GM18505 (cell line): ENCODE results near the gene MICALL1.

Experiments
- ATAC-seq: cut with Tn5 transposase; IDR thresholded peaks from one replicate; pipeline ENCODE4 v1.9.1; 2021; ENCODE audit not compliant: unreplicated experiment
- POLR2A ChIP-seq: IDR thresholded peaks from 4 replicates; pipeline ENCODE4 v1.6.1; 2011; ENCODE audit warnings: borderline replicate concordance; ENCODE audit not compliant: insufficient read depth, insufficient read length; ENCODE audit errors: extremely low read depth

MICALL1 gene

DNA sequence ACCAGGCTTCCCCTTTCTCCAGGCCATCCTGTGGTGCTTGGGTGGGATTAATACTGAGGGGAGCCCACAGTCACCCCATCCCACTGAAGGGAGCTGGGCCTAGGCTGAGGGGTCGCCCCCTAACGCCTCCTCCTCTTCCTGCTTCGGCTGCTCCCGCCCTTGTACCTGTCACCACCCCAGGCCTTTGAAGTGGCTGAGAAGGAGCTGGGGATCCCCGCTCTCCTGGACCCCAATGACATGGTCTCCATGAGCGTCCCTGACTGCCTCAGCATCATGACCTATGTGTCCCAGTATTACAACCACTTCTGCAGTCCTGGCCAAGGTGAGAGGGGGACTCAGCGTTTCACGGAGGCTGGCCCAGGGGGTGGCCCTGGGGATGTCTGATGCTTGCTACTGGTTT lies 6.1 kb downstream of the MICALL1 start:
- ATAC-seq = no peak
- no peak for TF ChIP-seq POLR2A

DNA sequence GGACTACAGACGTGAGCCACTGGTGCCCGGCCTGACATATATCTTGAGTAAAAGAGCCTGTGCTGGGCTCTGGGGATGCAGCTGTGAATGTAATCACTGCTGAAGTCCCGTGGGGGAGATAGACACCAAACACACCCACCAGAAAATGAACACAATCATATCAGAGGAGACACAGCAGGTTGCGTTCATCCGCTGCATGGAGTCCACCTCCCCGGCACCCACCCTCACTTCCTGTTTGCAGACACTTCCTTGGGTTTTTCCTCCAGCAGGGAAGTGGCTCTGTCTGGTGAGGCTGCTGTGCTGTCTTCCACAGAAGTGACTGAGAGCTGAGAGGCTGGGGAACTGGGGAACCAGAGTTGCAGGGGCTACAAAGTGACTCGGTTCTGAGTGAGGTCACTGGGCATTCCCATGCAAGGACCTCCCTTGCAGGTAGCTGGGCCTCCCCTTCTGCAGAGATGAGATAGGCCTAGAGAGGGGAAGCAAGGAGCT lies 7.2 kb downstream of the MICALL1 start:
- TF ChIP-seq POLR2A = no peak
- no peak for ATAC-seq

DNA sequence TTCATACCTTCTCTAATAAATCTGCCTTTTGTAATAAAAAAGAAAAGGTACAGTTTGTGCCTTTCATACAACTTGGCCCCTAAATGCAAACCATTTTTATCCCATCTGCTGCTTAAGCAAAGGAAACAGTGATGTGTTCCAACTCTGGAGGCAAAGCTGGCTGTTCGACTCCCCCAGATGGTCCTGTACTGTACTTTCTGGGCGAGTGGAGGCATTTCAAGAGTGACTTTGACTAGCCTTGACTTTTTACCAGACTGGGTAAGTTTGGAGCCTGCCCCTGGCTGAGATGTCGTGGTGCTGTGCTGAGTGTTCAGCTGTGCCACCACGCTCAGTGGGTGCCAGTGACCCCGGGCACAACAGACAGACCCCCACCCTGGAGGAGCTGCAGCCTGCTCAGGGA lies 10.2 kb downstream of the MICALL1 start:
- ATAC-seq = no peak
- no peak for TF ChIP-seq POLR2A

DNA sequence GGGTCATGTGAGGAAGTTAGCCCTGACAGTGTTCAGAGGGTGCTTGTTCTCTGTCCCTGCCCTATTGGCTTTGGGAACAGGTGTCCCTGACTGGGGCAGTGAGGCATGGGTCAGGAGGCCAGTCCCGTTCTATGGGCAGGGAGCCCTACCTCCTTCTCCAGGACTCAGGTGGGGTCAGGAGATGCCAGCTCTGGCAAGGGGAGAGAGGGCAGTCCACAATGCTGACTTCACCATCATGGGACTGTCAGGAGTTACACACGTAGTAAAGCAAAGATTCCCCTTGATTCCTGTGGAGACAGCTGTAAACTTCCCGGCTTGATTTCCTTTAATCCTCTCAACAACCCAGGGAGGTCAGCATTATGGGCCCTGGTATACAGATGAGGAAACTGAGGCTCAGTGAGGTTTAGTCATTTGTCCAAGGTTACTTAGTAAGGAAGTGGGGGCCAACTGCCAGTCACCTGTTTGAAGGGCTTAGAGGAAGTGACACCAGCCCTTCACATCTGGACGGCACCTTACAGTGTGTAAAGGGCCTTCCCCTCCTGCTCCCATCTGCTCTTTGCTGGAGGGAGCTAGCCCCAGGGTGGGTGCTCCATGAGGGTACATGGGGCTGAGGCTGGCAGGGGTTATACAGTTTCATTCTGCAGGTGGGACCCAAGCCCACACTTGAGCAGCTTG lies 11.9 kb downstream of the MICALL1 start:
- ATAC-seq = no peak
- no peak for TF ChIP-seq POLR2A

DNA sequence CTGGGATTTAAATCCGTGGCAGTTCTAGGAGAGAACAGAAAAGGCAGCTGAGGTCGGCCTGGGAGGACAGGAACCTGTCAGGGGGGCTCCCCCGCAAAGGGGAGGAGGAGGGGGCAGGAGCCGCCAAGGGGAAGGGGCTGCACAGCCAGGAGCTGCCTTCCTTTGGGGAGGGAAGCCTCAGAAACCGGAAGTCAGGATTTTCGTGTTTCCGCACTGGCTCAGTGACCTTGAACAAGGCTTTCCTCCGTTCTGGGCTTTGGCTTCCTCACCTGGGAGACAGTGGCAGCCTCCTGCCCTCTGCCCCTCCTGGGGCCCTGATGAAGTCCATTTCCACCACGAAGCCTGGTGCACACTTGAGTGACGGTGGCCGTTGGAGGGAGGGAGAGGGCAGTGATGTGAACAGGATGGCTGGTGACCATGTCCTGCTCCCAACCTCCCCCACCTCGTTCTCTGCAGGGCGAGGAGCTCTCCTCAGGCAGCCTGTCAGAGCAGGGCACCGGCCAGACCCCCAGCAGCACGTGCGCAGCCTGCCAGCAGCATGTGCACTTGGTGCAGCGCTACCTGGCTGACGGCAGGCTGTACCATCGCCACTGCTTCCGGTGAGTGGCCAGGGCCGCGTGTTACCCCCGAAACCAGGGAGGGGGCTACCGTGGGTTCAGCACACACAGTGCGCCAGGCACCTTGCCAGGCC lies 12.6 kb downstream of the MICALL1 start:
- ATAC-seq = no peak
- TF ChIP-seq POLR2A = no peak

DNA sequence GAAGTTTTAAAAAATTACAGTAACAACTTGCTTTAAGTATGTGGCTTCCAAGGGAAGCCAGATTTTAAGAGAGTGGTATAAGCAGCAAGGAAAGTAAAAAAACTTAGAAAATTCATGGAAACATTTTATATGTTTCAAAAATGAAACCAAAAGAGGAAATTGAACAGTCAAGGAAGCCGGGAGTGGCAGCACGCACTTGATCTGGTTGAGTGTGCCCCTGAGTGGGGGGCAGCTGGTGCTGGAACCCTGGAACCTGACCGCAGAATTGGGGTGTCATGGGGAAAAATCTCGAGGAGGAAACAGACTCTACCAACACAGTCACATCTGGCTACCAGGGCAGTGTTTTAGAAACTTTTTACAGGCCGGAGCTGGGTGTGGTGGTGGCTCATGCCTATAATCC lies 14.0 kb downstream of the MICALL1 start:
- ATAC-seq = no peak
- TF ChIP-seq POLR2A = no peak

DNA sequence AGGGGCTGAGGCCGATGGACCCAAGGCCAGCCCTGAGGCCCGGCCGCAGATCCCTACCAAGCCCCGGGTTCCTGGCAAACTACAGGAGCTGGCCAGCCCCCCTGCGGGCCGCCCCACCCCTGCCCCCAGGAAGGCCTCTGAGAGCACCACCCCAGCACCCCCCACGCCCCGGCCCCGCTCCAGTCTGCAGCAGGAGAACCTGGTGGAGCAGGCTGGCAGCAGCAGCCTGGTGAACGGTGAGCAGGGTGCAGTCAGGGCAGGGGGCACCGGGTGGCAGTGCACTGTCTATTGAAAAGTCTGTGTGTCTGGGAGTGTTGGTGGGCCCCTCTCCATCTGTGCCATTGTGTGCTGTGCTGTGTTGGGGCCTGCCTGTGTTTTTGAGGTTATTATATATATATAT lies 16.1 kb downstream of the MICALL1 start:
- no peak for ATAC-seq
- TF ChIP-seq POLR2A = no peak

DNA sequence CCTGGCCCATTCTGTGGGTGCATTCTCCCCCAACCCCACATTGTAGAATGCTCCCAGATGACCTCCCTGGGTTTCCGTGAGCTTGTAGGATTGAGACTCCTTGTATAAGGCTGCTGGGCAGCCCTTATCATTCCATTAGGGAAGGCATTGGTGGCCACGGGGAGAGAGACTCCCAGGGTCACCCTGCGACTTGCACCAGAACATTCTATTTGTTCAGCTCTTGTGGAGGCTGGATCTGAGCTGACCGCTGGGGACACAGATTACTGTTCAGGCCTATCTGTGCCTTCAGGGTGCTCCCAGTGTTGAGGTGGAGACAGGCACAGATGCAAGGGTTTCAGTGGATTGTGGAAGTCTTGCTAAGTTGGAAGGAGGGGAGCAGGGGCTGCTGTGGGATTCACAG lies 17.8 kb downstream of the MICALL1 start:
- no peak for TF ChIP-seq POLR2A
- ATAC-seq = no peak

DNA sequence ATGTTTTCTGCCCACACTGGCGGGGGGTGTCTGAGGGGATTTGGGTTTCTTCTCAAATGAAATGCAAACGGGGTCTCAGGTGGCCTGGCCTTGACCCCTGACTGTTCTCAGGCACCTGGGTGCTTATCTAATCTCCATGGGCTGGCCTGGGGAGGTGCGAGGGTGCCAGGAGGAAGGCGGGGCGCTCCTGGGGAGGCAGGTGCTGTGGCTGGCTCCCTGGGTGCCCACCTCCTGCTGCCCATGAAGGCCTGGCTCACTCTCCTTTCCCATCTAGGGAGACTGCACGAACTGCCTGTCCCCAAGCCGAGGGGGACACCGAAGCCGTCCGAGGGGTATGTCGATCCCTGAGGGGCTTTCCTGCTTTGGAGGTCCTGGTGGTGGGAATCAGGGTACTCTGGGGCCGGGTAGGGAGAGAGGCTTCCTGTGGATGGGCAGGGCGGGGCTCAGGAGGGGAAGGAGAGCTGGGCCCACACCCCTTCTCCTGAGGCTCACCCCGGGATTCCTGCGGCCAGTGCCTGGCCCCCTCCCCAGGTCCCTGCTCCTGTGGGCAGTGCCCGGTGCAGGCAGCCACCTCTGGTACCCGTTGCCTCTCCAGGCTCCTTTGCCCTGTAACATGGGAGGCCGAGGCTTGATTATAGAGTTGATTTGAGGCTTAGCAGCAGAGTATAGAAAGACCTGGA lies 18.4 kb downstream of the MICALL1 start:
- ATAC-seq = no peak
- no peak for TF ChIP-seq POLR2A

DNA sequence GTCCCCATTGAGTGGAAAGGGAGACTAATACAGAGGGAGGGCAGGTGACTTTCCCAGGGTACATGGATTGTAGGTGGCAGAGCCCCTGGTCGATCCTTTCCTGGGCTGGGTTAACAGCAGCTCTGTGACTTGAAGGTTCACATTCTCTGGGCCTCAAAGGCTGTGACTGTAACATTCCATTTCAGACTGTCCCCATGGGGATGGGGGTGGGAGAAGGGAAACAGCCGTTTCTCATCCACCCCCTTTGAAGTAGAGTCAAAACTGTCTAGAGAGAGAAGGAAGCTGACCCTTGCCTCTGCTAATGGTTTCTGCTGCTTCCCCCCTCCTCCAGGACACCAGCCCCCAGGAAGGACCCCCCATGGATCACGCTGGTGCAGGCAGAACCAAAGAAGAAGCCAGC lies 19.2 kb downstream of the MICALL1 start:
- ATAC-seq = no peak
- no peak for TF ChIP-seq POLR2A

DNA sequence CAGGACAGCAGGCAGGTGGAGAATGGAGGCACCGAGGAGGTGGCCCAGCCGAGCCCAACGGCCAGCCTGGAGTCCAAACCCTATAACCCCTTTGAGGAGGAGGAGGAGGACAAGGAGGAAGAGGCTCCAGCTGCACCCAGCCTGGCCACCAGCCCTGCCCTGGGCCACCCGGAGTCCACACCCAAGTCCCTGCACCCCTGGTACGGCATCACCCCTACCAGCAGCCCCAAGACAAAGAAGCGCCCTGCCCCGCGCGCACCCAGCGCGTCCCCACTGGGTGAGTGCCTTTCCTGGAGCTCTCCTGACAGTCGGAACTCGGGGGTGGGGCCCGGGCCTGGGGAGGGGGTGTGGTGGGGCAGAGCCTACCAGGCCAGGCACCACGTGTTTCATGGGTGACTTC lies 19.7 kb downstream of the MICALL1 start:
- no peak for TF ChIP-seq POLR2A
- ATAC-seq = no peak

DNA sequence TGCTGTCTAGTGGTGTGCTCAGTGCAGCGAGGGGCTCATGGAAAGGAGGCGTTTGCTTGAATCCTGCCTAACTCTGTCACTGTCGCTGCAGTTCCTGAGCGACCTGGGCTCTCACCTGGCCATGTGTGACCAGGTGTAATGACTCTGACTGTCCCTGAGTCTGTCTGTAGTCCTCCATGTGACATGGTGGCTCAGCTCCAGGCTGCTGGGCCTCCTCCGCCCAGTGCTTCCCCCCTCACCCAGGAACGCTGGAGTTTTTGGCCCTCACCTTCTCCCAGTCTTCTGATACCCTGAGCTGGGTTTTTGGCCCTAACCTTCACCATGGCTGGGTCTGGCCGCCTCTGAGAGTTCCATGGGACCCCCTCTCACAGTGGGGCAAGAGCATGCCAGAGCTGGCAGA lies 20.3 kb downstream of the MICALL1 start:
- TF ChIP-seq POLR2A = no peak
- ATAC-seq = no peak

DNA sequence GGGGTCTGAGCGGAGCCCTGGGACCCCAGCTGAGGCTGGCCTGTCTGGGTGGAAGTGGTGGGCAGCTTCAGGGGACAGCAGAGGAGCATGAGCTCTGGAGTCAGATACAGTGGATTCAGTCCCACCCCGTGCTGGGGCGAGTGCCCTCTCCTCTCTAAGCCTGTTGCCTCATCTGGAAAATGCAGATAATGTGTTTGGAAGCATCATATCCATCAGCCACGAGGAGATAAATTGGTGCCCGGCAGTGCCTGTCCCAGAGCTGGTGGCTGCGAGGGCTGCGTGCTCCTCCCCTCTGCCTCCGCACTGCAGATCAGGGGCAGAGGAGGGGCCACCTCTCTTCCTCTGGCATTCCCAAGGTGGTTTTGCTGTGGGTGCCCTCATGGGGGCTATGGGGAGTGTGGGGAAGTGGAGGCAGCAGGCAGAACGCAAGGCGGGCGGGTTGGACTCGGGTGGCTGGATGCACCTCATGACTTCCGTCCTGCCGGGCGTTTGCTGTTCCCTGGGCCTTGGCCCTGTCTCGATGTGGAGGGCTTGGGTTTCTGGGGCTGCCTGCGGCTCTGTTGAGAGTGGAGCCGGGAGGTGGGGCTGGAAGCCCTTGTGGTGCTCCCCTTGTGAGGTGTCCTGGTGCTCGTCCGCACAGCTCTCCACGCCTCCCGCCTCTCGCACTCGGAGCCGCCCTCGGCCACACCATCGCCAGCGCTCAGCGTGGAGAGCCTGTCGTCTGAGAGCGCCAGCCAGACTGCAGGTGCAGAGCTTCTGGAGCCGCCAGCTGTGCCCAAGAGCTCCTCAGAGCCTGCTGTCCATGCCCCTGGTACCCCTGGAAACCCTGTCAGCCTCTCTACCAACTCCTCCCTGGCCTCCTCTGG lies 20.9 kb downstream of the MICALL1 start:
- TF ChIP-seq POLR2A = no peak
- no peak for ATAC-seq
